Endodermal cell (in vitro differentiated cells): ENCODE data around the gene EPB41L3. TPM values are rescaled to one million over a fixed set of nuclear protein-coding genes. Genes with fewer than 3 reads are reported as not detected.

Source experiments
- DNase-seq: peaks from one replicate; pipeline ENCODE4 v3.0.0-alpha.2; 2017
- H3K27ac ChIP-seq: 2 replicates; pipeline ENCODE4 v1.5.1; 2013; ENCODE audit warnings: mild to moderate bottlenecking, low read depth, low read length, moderate library complexity
- H3K27me3 ChIP-seq: 2 replicates; pipeline ENCODE4 v1.6.1; 2013; ENCODE audit warnings: mild to moderate bottlenecking, low read length, moderate library complexity; ENCODE audit not compliant: insufficient read depth, control insufficient read depth, poor library complexity, severe bottlenecking
- H3K36me3 ChIP-seq: 2 replicates; pipeline ENCODE4 v1.7.0; 2013; ENCODE audit warnings: mild to moderate bottlenecking, low read length, moderate library complexity; ENCODE audit not compliant: control insufficient read depth, insufficient read depth
- H3K4me1 ChIP-seq: one replicate; pipeline ENCODE4 v1.7.0; 2013; ENCODE audit warnings: low read length; ENCODE audit not compliant: control insufficient read depth, insufficient read depth
- H3K4me3 ChIP-seq: 2 replicates; pipeline ENCODE4 v1.5.1; 2013; ENCODE audit warnings: mild to moderate bottlenecking, low read length, moderate library complexity
- H3K9ac ChIP-seq: 2 replicates; pipeline ENCODE4 v1.6.1; 2013; ENCODE audit warnings: mild to moderate bottlenecking, low read length, moderate library complexity; ENCODE audit not compliant: poor library complexity, severe bottlenecking; ENCODE audit errors: extremely low read depth
- H3K9me3 ChIP-seq: 2 replicates; pipeline ENCODE4 v1.6.1; 2013; ENCODE audit warnings: mild to moderate bottlenecking, low read length, moderate library complexity; ENCODE audit not compliant: control insufficient read depth
- H3K27ac Mint-ChIP-seq: 2 replicates; pipeline ENCODE4 v1.8.0; 2020; ENCODE audit warnings: mixed read lengths
- H3K27me3 Mint-ChIP-seq: 2 replicates; pipeline ENCODE4 v1.8.0; 2021; ENCODE audit warnings: mild to moderate bottlenecking, mixed read lengths; ENCODE audit not compliant: insufficient read depth
- H3K36me3 Mint-ChIP-seq: 2 replicates; pipeline ENCODE4 v1.8.0; 2020; ENCODE audit warnings: low read depth, mixed read lengths
- H3K4me1 Mint-ChIP-seq: 2 replicates; pipeline ENCODE4 v1.8.0; 2020; ENCODE audit warnings: mixed read lengths
- H3K4me3 Mint-ChIP-seq: 2 replicates; pipeline ENCODE4 v1.8.0; 2020; ENCODE audit warnings: mild to moderate bottlenecking, moderate library complexity, mixed read lengths
- H3K9me3 Mint-ChIP-seq: 2 replicates; pipeline ENCODE4 v1.8.0; 2020; ENCODE audit warnings: mild to moderate bottlenecking, mixed read lengths
- WGBS, 2 experiments: methylation state at CpG; one replicate each; pipeline versions ENCODE4 v1.1.5 to v1.1.7; 2013; ENCODE audit warnings: missing lambda C conversion rate in 2 of 2, mixed read lengths in 1 of 2; ENCODE audit not compliant: insufficient coverage in 1 of 2, insufficient read length in 1 of 2; 5-methylcytosine and 5-hydroxymethylcytosine counted together
- total RNA-seq, 2 donors: library from RNA; stranded (reverse); fragmentation: NEBNext Ultra II Directional in 1 of 2; extraction: Animal tissue kit (Norgen Biotek cat#: 25700) in 1 of 2; gene quantifications; 2 replicates in 1 of 2; 3 replicates in 1 of 2; pipeline ENCODE4 v1.2.1, GENCODE V29; 2021
- TF ChIP-seq, protein P1 (sequence below): fragments of 200-600 bp; sonication (generic); conservative IDR thresholded peaks from 2 replicates; pipeline ENCODE4 v1.5.0; 2021; ENCODE audit warnings: antibody characterized with exemption, mild to moderate bottlenecking

Gene EPB41L3
- total RNA-seq, 2 donors from 2014 or later = 49.3 to 51.6 TPM

GRCh38 chr18:5507756-5508155, 36.0 kb downstream of the EPB41L3 start:
- WGBS, 2 experiments = 86 to 94% methylated on average over 2 of the region's 2 CpGs
- Histone ChIP-seq H3K9me3 (no peaks in the 10 kb centered on the region), H3K36me3 (no peaks in the 10 kb centered on the region), H3K4me3 (no peak overlapping the region), H3K27me3 (no peaks in the 10 kb centered on the region), H3K9ac (no peak overlapping the region), H3K27ac (no peak overlapping the region), H3K4me1 (no peaks in the 10 kb centered on the region)
- TF ChIP-seq, protein P1, sequence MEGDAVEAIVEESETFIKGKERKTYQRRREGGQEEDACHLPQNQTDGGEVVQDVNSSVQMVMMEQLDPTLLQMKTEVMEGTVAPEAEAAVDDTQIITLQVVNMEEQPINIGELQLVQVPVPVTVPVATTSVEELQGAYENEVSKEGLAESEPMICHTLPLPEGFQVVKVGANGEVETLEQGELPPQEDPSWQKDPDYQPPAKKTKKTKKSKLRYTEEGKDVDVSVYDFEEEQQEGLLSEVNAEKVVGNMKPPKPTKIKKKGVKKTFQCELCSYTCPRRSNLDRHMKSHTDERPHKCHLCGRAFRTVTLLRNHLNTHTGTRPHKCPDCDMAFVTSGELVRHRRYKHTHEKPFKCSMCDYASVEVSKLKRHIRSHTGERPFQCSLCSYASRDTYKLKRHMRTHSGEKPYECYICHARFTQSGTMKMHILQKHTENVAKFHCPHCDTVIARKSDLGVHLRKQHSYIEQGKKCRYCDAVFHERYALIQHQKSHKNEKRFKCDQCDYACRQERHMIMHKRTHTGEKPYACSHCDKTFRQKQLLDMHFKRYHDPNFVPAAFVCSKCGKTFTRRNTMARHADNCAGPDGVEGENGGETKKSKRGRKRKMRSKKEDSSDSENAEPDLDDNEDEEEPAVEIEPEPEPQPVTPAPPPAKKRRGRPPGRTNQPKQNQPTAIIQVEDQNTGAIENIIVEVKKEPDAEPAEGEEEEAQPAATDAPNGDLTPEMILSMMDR = no peak
- Mint-ChIP-seq H3K4me3 (no peak overlapping the region), H3K9me3 (no peaks in the 10 kb centered on the region), H3K4me1 (peaks cover 30% of the 10 kb centered on the region), H3K27ac (no peak overlapping the region), H3K27me3 (peaks cover 6% of the 10 kb centered on the region), H3K36me3 (no peaks in the 10 kb centered on the region)
- no peak for DNase-seq

DNA sequence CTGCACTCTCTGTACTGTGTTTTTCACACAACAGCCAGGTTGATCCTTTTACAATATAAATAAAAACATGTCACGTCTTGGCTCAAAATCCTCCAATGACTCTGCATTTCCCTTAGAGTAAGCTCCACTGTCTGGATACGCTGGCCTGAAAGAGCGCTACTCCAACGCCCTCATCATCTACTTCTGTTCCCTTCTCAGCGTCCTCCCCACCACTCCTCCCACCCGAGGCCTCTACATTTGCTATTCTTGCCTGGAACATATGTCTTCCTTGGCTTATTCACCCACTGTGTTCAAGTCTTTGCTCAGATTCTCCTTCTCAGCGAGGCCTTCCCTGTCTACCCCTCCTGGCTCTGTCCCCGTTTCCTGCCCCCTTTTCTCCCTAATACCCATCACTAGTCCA, 37.6 kb downstream of the EPB41L3 start:
- 95% methylated on average over 4 to 8 of the region's 8 CpGs for WGBS, 2 experiments
- Histone ChIP-seq H3K4me1 (no peaks in the 10 kb centered on the region), H3K27ac (no peak overlapping the region), H3K27me3 (no peaks in the 10 kb centered on the region), H3K4me3 (no peak overlapping the region), H3K36me3 (no peaks in the 10 kb centered on the region), H3K9ac (no peak overlapping the region), H3K9me3 (no peaks in the 10 kb centered on the region)
- peaks cover 22% of the 10 kb centered on the region for H3K4me1 Mint-ChIP-seq
- no peaks in the 10 kb centered on the region for H3K36me3 Mint-ChIP-seq
- TF ChIP-seq, protein P1 = no peak
- H3K27me3 Mint-ChIP-seq = peaks cover 6% of the 10 kb centered on the region
- H3K27ac Mint-ChIP-seq = peak overlapping the region; percentile 49
- H3K4me3 Mint-ChIP-seq = no peak overlapping the region
- DNase-seq = no peak
- H3K9me3 Mint-ChIP-seq = no peaks in the 10 kb centered on the region

DNA sequence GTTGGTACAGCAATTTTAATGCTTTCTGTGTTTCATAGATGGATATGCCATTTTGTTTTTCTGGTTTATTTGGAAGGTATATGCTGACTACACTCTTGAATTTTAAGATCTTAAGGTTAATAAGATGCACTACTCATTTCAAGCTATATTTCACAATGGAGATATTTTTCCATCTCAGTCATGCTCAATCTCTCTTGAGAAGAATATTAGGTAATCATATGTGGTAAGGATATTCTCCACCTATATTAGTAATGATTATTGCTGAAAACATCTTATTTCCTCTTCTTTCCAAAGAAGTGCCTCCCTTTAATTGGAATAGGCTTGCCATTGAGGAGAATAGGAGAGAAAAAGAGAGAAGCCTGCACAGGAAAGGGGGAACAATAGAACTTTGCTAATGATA, 40.1 kb downstream of the EPB41L3 start:
- H3K27ac ChIP-seq = no peak overlapping the region
- no peak overlapping the region for H3K4me3 ChIP-seq
- no peaks in the 10 kb centered on the region for H3K9me3 ChIP-seq
- H3K27me3 ChIP-seq = no peaks in the 10 kb centered on the region
- no peak overlapping the region for H3K4me3 Mint-ChIP-seq
- no peak for DNase-seq
- H3K27ac Mint-ChIP-seq = no peak overlapping the region
- no peaks in the 10 kb centered on the region for H3K9me3 Mint-ChIP-seq
- H3K4me1 Mint-ChIP-seq = peaks cover 11% of the 10 kb centered on the region
- H3K36me3 ChIP-seq = no peaks in the 10 kb centered on the region
- peaks cover 6% of the 10 kb centered on the region for H3K27me3 Mint-ChIP-seq
- TF ChIP-seq, protein P1 = no peak
- no peaks in the 10 kb centered on the region for H3K4me1 ChIP-seq
- no peaks in the 10 kb centered on the region for H3K36me3 Mint-ChIP-seq
- H3K9ac ChIP-seq = no peak overlapping the region
